NCI-H146 (cell line): Measurements from ENCODE around the gene GSX2.
"Not testable (repeated sequence)": the region's sequence is repeated elsewhere in the genome, so short reads cannot be mapped to it uniquely, and the experiment has no call there.

Experiments used
- DNase-seq: peaks from one replicate; lab custom pipeline; 2025; lab: John Stamatoyannopoulos, UW

The GSX2 gene

GRCh38 chr4:54103190-54103574 is 3.2 kb downstream of the GSX2 start:
- DNase-seq = no peak

- DNase-seq = no peak
Measured at GRCh38 chr4:54104907-54105306, 4.9 kb downstream of the GSX2 start.

- DNase-seq = no peak
Measured at GRCh38 chr4:54107951-54108748, 8.2 kb downstream of the GSX2 start.

- no peak for DNase-seq
Measured at GRCh38 chr4:54109241-54110018, 9.5 kb downstream of the GSX2 start.

GRCh38 chr4:54110019-54110416 is 10.1 kb downstream of the GSX2 start:
- DNase-seq = no peak

- DNase-seq = not testable (repeated sequence)
Measured at GRCh38 chr4:54113206-54113605, 13.2 kb downstream of the GSX2 start.

GRCh38 chr4:54116246-54116645 is 16.3 kb downstream of the GSX2 start:
- DNase-seq = not testable (repeated sequence)

- no peak for DNase-seq
Measured at GRCh38 chr4:54118850-54119589, 19.1 kb downstream of the GSX2 start.

GRCh38 chr4:54120518-54120917 is 20.6 kb downstream of the GSX2 start:
- no peak for DNase-seq

- DNase-seq = no peak
Measured at GRCh38 chr4:54127660-54128059, 27.7 kb downstream of the GSX2 start.

- DNase-seq = not testable (repeated sequence)
Measured at GRCh38 chr4:54128694-54129093, 28.7 kb downstream of the GSX2 start.

GRCh38 chr4:54139332-54139731 is 39.4 kb downstream of the GSX2 start:
- DNase-seq = no peak

GRCh38 chr4:54140287-54140686 is 40.3 kb downstream of the GSX2 start:
- DNase-seq = no peak

GRCh38 chr4:54144199-54144598 is 44.2 kb downstream of the GSX2 start:
- DNase-seq = no peak

GRCh38 chr4:54144661-54145171 is 44.8 kb downstream of the GSX2 start:
- no peak for DNase-seq

- DNase-seq = no peak
Measured at GRCh38 chr4:54146139-54146538, 46.2 kb downstream of the GSX2 start.

- DNase-seq = no peak
Measured at GRCh38 chr4:54149323-54149722, 49.4 kb downstream of the GSX2 start.
